T-helper 2 cell treated with Interferon-gamma antibody and Interleukin-4, amounts not matched to agents 5 μg/mL and 100 μg/mL, for 36 hours (primary cell): ENCODE data around the gene CDS2.

ENCODE experiments used
- DNase-seq: peaks from one replicate; pipeline ENCODE4 v3.0.0; 2021; ENCODE audit warnings: low spot score
- H3K27ac Mint-ChIP-seq: one replicate; pipeline ENCODE4 v1.8.0; 2021; ENCODE audit warnings: mild to moderate bottlenecking, mixed read lengths
- H3K27me3 Mint-ChIP-seq: one replicate; pipeline ENCODE4 v1.8.0; 2021; ENCODE audit warnings: low read depth, mixed read lengths
- H3K36me3 Mint-ChIP-seq: one replicate; pipeline ENCODE4 v1.8.0; 2021; ENCODE audit warnings: low read depth, mixed read lengths
- H3K4me1 Mint-ChIP-seq: one replicate; pipeline ENCODE4 v1.8.0; 2021; ENCODE audit warnings: low read depth, mixed read lengths
- H3K4me3 Mint-ChIP-seq: one replicate; pipeline ENCODE4 v1.8.0; 2022; ENCODE audit warnings: mild to moderate bottlenecking, moderate library complexity, mixed read lengths
- H3K9me3 Mint-ChIP-seq: one replicate; pipeline ENCODE4 v1.8.0; 2021; ENCODE audit warnings: mixed read lengths

The CDS2 gene

DNA sequence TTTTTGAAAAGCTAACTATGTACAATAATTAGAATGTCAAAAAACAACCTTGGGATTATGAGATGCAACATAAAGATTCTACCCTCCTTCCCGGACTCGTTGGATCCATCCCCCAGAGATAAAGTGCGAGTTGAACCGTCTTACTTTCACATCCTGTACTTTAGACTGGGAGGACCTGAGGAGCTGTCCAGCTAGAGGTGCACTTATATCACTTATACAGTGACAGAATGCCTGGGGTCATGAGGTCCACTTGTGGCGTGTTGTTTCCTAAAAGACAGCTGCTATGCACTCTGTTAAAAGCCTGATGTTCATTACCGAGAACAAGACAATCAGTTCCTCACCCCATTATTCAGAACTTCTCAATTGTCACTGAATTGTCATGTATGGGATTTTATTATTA lies 2.1 kb downstream of the CDS2 start:
- H3K4me3 Mint-ChIP-seq: peak overlapping the region; percentile 97
- H3K36me3 Mint-ChIP-seq: peaks cover 7% of the 10 kb centered on the region
- no peaks in the 10 kb centered on the region for H3K9me3 Mint-ChIP-seq
- no peak for DNase-seq
- H3K27me3 Mint-ChIP-seq: no peaks in the 10 kb centered on the region
- H3K27ac Mint-ChIP-seq: peak overlapping the region; percentile 38
- H3K4me1 Mint-ChIP-seq: peaks cover 31% of the 10 kb centered on the region

DNA sequence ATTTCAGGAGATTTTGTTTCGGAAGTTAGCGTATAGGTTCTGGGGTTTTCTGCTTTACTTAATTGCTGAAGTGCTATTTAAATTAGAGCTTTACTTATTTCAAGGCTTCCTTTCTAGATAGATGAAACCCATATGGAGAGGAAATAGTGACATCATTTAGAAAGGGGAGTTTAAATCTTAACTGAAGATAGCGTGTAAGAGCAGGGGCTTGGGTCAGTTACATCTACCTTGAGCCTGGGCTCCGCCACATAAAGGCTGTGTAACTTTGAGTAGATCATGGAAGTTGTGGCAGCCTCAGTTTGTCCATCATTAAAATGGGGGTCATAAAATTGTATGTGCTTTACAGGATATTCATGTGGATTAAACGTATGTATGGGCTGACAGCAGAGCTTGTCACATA lies 4.7 kb downstream of the CDS2 start:
- Mint-ChIP-seq H3K9me3 (no peaks in the 10 kb centered on the region), H3K27me3 (no peaks in the 10 kb centered on the region), H3K36me3 (peaks cover 7% of the 10 kb centered on the region), H3K4me1 (peaks cover 20% of the 10 kb centered on the region), H3K27ac (peak overlapping the region; percentile 2), H3K4me3 (peak overlapping the region; percentile 1)
- DNase-seq: no peak

GRCh38 chr20:5133998-5134397 lies 7.2 kb downstream of the CDS2 start:
- no peak for DNase-seq
- Mint-ChIP-seq H3K4me3 (no peak overlapping the region), H3K9me3 (no peaks in the 10 kb centered on the region), H3K27me3 (no peaks in the 10 kb centered on the region), H3K27ac (no peak overlapping the region), H3K4me1 (peaks cover 6% of the 10 kb centered on the region), H3K36me3 (peaks cover 5% of the 10 kb centered on the region)

GRCh38 chr20:5135363-5136012 lies 8.7 kb downstream of the CDS2 start:
- peaks cover 6% of the 10 kb centered on the region for H3K4me1 Mint-ChIP-seq
- no peaks in the 10 kb centered on the region for H3K9me3 Mint-ChIP-seq
- no peak overlapping the region for H3K27ac Mint-ChIP-seq
- H3K4me3 Mint-ChIP-seq: no peak overlapping the region
- DNase-seq: no peak
- H3K27me3 Mint-ChIP-seq: no peaks in the 10 kb centered on the region
- H3K36me3 Mint-ChIP-seq: peaks cover 6% of the 10 kb centered on the region

DNA sequence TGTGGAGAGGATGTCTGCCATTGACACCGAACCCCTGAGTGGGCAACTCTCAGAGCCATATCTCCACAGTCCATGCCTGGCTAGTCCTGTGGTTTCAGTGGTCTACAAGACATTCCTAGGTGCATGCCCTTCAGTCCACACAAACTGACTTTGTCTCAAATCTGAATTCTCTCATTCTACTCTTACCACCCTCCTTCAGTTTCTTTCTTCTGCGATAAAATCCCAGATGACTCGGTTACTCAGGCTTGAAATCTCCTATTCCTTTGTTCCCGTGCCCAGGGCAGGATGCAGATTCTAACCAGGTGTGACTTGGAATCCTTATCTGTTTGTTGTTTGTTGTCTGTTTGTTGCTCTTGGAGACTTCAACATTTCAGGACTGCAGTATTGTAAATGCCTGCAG lies 9.3 kb downstream of the CDS2 start:
- no peaks in the 10 kb centered on the region for H3K27me3 Mint-ChIP-seq
- peaks cover 6% of the 10 kb centered on the region for H3K36me3 Mint-ChIP-seq
- no peak overlapping the region for H3K27ac Mint-ChIP-seq
- peaks cover 5% of the 10 kb centered on the region for H3K4me1 Mint-ChIP-seq
- DNase-seq: no peak
- no peak overlapping the region for H3K4me3 Mint-ChIP-seq
- no peaks in the 10 kb centered on the region for H3K9me3 Mint-ChIP-seq

DNA sequence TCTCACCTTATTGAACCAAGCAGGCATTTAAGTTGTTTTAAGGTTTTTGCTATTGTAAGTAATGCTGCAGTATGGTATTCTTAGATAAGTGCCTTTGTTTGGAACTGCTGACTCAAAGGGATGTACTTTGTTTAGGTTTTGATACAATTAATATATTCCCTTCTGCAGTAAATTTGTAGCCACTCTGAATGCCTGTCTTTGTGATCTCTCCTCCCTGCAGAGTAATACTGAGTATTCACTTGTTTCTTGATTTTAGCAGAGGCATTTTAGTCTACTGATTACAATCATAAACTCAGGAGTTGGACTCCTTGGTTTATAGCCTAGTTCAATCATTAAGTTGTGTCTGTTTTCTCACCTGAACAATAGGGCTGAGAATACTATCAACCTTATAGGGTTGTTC lies 13.4 kb downstream of the CDS2 start:
- DNase-seq: no peak
- Mint-ChIP-seq H3K4me3 (no peak overlapping the region), H3K36me3 (peaks cover 6% of the 10 kb centered on the region), H3K9me3 (no peaks in the 10 kb centered on the region), H3K4me1 (peaks cover under 1% of the 10 kb centered on the region), H3K27me3 (no peaks in the 10 kb centered on the region), H3K27ac (no peak overlapping the region)

DNA sequence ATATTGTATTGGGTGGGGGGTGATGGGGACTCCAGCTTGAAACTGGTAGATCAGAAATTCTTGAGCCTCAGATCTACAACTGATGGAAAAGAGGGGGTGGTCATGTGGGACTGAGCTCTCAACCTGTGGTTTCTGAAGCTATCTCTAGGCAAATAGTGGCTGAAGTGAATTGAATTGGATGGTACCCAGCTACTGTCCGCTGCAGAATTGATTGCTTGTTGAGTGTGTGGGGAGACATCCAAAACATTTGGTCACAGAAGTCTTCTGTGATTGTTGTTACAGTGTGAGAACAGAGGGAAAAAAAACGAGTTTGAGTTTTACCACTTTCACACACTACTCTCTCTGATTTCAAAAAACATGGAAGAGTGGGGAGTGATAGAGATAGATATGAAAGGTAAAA lies 14.8 kb downstream of the CDS2 start:
- Mint-ChIP-seq H3K9me3 (no peaks in the 10 kb centered on the region), H3K27me3 (no peaks in the 10 kb centered on the region), H3K4me3 (no peak overlapping the region), H3K27ac (no peak overlapping the region), H3K4me1 (peaks cover 11% of the 10 kb centered on the region), H3K36me3 (peaks cover 10% of the 10 kb centered on the region)
- DNase-seq: no peak

DNA sequence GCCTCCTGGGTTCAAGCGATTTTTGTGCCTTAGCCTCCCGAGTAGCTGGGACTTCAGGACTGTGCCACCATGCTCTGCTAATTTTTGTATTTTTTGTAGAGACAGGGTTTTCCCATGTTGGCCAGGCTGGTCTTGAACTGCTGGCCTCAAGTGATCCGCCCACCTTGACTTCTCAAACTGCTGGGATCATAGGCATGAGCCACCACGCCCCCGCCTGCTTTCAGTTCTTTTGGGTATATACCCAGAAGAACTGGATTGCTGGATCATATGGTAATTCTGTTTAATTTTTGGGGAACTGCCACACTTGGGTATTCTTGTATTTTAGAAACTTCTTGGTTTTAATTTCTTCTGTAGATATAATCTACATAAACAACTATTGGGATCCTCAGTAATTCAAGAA lies 17.0 kb downstream of the CDS2 start:
- H3K36me3 Mint-ChIP-seq: peaks cover 5% of the 10 kb centered on the region
- H3K4me3 Mint-ChIP-seq: no peak overlapping the region
- no peak for DNase-seq
- H3K27ac Mint-ChIP-seq: no peak overlapping the region
- H3K27me3 Mint-ChIP-seq: no peaks in the 10 kb centered on the region
- no peaks in the 10 kb centered on the region for H3K9me3 Mint-ChIP-seq
- H3K4me1 Mint-ChIP-seq: peaks cover 25% of the 10 kb centered on the region

DNA sequence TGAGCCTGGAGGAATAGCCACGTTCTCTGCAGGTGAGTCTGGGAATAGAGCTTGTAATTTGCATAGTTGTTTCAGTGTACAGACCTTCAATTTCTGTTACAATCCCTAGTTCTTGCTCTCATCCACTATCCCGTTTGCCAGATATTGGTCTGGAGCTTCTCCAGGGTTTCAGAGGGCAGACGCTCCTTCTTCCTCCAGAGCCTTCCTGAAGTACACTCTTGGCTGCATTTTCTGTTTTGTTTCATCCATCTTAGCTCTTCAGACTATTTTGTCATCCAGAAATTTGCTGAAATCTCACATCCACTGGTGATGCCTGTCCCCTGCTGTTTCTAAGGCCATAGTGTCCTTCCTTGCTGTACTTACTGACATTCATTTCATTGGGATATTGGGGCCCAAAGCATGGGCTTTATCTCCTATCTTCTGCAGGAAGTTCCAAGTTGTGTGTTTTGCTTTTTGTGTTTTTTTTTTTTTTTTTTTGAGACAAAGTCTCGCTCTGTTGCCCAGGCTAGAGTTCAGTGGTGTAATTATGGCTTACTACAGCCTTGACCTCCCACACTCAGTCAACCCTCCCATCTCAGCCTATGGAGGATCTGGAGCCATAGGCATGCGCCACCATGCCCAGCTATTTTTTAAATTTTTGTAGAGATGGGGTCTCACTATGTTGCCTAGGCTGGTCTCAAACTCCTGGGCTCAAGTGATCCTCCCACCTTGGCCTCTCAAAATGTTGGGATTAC lies 18.7 kb downstream of the CDS2 start:
- Mint-ChIP-seq H3K27me3 (no peaks in the 10 kb centered on the region), H3K9me3 (no peaks in the 10 kb centered on the region), H3K4me3 (no peak overlapping the region), H3K36me3 (peaks cover 3% of the 10 kb centered on the region), H3K4me1 (peaks cover 25% of the 10 kb centered on the region), H3K27ac (no peak overlapping the region)
- no peak for DNase-seq

DNA sequence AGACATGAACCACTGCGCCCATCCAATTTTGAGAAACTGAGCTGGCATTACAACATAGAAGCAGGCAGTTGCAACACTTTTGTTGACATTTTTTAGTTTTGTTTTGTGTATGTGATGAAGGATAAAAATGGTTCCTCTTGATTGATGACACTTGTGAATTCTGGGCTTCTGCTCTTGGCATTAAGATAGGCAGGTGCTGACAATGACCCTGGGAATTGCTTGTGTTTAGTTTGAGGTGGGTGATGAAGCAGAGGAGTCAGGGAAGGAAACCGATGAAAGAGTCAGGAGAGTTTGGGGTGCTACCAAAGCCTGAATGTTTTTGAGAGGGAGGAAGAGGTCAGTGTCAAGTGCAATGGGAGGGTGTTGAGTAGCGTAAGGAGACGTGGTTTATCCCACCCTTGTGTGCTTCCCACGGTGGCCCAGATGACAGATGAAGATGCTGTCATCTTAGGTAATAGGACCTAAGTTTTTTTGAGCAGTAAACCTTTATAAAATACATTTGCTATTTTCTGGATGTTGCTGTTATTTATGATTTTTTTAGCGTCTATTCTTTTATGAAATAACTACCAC lies 19.4 kb downstream of the CDS2 start:
- H3K27ac Mint-ChIP-seq: peak overlapping the region; percentile 10
- peaks cover 25% of the 10 kb centered on the region for H3K4me1 Mint-ChIP-seq
- no peaks in the 10 kb centered on the region for H3K9me3 Mint-ChIP-seq

DNA sequence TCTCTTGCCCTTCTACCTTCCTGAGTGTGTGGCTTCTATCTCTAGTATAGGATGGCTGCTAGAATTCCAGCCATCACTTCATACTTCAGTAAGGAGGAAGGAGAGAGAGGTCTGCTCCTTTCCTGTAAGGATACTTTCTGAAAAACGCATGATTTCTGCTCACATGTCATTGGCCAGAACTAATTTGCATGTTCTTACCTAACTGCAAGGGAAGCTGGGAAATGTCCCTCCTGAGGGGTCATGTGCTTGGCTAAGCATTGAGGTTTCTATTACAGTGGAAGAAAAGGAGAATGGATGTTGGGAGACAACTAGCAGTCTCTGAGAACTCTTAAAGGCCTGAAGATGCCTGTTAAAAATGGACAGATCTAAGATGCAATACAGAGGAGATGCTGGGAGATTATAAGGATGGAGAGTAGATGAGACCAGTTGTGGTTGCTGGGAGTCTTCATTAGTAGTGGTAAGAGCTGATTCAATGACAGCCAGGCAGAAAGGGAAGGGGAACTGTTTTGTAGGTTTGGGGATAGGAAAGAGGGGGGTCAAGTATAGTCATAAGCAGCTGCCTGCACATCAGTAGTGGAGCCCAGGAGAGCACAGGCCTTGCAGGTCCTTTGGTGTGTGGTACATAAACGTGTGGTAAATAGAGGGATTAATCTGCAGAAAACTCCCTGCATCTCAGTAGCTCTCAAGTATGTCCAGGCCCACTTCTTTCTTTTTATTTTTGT lies 20.2 kb downstream of the CDS2 start:
- H3K27ac Mint-ChIP-seq: no peak overlapping the region
- H3K36me3 Mint-ChIP-seq: peaks cover 4% of the 10 kb centered on the region
- H3K4me3 Mint-ChIP-seq: no peak overlapping the region
- H3K4me1 Mint-ChIP-seq: peaks cover 26% of the 10 kb centered on the region
- DNase-seq: no peak
- H3K9me3 Mint-ChIP-seq: no peaks in the 10 kb centered on the region
- H3K27me3 Mint-ChIP-seq: no peaks in the 10 kb centered on the region

More for the DNA sequence above, 19.4 kb downstream of the CDS2 start:
- H3K4me3 Mint-ChIP-seq: no peak overlapping the region
- H3K27me3 Mint-ChIP-seq: no peaks in the 10 kb centered on the region
- peaks cover 3% of the 10 kb centered on the region for H3K36me3 Mint-ChIP-seq
- DNase-seq: no peak

DNA sequence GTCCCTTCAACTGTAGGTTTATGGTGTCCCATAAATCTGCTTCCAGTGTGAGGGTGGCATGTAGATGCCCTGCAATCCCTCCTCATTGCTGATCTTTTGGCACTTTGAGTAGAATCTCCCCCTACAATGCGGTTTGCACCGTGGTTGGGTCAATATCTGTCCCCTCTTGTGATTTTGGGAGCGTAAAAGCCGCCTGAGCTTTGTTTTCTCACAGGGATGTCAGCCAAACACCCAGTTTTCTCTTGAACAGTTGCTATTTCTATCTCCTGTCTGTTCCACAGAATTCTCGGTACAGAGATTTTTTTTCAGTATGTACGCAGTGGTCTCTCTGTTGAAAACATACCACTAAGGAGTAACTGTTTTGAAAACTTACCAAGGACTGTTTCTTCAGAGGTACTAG lies 21.8 kb downstream of the CDS2 start:
- DNase-seq: no peak
- no peak overlapping the region for H3K27ac Mint-ChIP-seq
- H3K4me1 Mint-ChIP-seq: peaks cover 31% of the 10 kb centered on the region
- H3K27me3 Mint-ChIP-seq: no peaks in the 10 kb centered on the region
- peaks cover 7% of the 10 kb centered on the region for H3K36me3 Mint-ChIP-seq
- H3K4me3 Mint-ChIP-seq: no peak overlapping the region
- H3K9me3 Mint-ChIP-seq: no peaks in the 10 kb centered on the region

GRCh38 chr20:5149892-5150225 lies 23.1 kb downstream of the CDS2 start:
- DNase-seq: no peak
- Mint-ChIP-seq H3K4me3 (no peak overlapping the region), H3K27ac (no peak overlapping the region), H3K36me3 (peaks cover 9% of the 10 kb centered on the region), H3K27me3 (no peaks in the 10 kb centered on the region), H3K9me3 (no peaks in the 10 kb centered on the region), H3K4me1 (peaks cover 34% of the 10 kb centered on the region)
